Measurements from ENCODE around the gene FOXO3.

DNA sequence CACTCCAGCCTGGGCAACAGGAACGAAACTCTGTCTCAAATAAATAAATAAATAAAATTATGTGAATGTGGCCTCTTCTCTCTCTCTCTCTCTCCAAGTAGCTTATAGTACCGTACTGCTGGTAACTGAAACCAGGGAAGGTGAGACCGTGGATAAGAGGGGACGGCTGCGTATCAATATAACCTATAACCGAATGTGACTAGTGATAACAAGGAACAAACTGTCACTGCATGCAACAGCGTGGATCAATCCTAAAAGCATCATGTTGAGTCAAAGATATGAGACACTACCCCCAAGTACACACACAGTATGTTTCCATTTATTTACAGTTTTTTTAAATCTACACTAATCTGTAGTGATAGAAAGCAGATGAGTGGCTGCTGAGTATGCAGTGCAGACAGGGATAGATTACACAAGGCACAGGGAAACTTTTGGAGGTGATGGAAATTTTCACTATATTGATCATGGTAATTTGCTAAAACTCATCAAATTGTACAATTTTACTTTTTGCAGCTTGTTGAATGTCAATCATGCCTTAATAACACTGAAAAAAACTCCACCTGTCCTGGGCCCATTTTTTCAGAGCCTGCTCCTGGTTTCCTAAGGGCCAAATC is 166.1 kb downstream of the FOXO3 start:
- TF ChIP-seq, protein P1, sequence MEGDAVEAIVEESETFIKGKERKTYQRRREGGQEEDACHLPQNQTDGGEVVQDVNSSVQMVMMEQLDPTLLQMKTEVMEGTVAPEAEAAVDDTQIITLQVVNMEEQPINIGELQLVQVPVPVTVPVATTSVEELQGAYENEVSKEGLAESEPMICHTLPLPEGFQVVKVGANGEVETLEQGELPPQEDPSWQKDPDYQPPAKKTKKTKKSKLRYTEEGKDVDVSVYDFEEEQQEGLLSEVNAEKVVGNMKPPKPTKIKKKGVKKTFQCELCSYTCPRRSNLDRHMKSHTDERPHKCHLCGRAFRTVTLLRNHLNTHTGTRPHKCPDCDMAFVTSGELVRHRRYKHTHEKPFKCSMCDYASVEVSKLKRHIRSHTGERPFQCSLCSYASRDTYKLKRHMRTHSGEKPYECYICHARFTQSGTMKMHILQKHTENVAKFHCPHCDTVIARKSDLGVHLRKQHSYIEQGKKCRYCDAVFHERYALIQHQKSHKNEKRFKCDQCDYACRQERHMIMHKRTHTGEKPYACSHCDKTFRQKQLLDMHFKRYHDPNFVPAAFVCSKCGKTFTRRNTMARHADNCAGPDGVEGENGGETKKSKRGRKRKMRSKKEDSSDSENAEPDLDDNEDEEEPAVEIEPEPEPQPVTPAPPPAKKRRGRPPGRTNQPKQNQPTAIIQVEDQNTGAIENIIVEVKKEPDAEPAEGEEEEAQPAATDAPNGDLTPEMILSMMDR (IDR thresholded peaks at IDR 0.05), result no peak
- TF ChIP-seq POLR2AphosphoS5 (IDR thresholded peaks at IDR 0.05), result no peak
- no peak for TF ChIP-seq EP300 (IDR thresholded peaks at IDR 0.05)
- TF ChIP-seq POLR2A (IDR thresholded peaks at IDR 0.05), result no peak
